HepG2 (cell line): Measurements from ENCODE around the gene LZTR1. TPM values are rescaled to one million over a fixed set of nuclear protein-coding genes. Genes with fewer than 3 reads are reported as not detected.

Experiments used
- ARHGAP35 ChIP-seq: sonication (generic); formaldehyde crosslinking; IDR thresholded peaks from 2 replicates; pipeline ENCODE4 v1.9.0; 2022; ENCODE audit warnings: mild to moderate bottlenecking, inconsistent platforms, moderate library complexity, missing genetic modification reagents, borderline replicate concordance
- ATF2 ChIP-seq: sonication (generic); formaldehyde crosslinking; IDR thresholded peaks from 2 replicates; pipeline ENCODE4 v1.4.0; 2020; ENCODE audit warnings: missing genetic modification reagents
- ATRX ChIP-seq: sonication (generic); formaldehyde crosslinking; IDR thresholded peaks from 2 replicates; pipeline ENCODE4 v1.4.0; 2020; ENCODE audit warnings: missing genetic modification reagents, borderline replicate concordance
- DNMT3B ChIP-seq: conservative IDR thresholded peaks from 2 replicates; pipeline ENCODE4 v1.6.1; 2016; ENCODE audit warnings: missing biosample characterization, control low read depth
- HIVEP1 ChIP-seq: sonication (generic); formaldehyde crosslinking; IDR thresholded peaks from 2 replicates; pipeline ENCODE4 v1.4.0; 2020; ENCODE audit warnings: mild to moderate bottlenecking, missing genetic modification reagents
- KAT8 ChIP-seq: IDR thresholded peaks from 2 replicates; pipeline ENCODE4 v1.6.1; 2016; ENCODE audit warnings: missing genetic modification reagents, missing compliant biosample characterization
- KMT2A ChIP-seq: sonication (generic); formaldehyde crosslinking; IDR thresholded peaks from 2 replicates; pipeline ENCODE4 v1.4.0; 2020; ENCODE audit warnings: missing genetic modification reagents
- MED1 ChIP-seq: sonication (generic); formaldehyde crosslinking; IDR thresholded peaks from 2 replicates; pipeline ENCODE4 v1.4.0; 2020; ENCODE audit warnings: missing genetic modification reagents
- NRL ChIP-seq: sonication (generic); formaldehyde crosslinking; IDR thresholded peaks from 2 replicates; pipeline ENCODE4 v1.5.0; 2020; ENCODE audit warnings: missing genetic modification reagents, mild to moderate bottlenecking, moderate library complexity, borderline replicate concordance
- PHF21A ChIP-seq: sonication (generic); formaldehyde crosslinking; IDR thresholded peaks from 2 replicates; pipeline ENCODE4 v1.5.0; 2020; ENCODE audit warnings: mild to moderate bottlenecking, missing genetic modification reagents
- PREB ChIP-seq: sonication (generic); formaldehyde crosslinking; IDR thresholded peaks from 2 replicates; pipeline ENCODE4 v1.4.0; 2020; ENCODE audit warnings: missing genetic modification reagents
- REPIN1 ChIP-seq: sonication (generic); formaldehyde crosslinking; IDR thresholded peaks from 2 replicates; pipeline ENCODE4 v1.8.0; 2022; ENCODE audit warnings: missing genetic modification reagents, low read depth, mild to moderate bottlenecking, borderline replicate concordance
- SRF ChIP-seq: IDR thresholded peaks from 2 replicates; pipeline ENCODE4 v1.6.1; 2011; ENCODE audit warnings: mild to moderate bottlenecking, low read depth, low read length, moderate library complexity
- U2AF1 ChIP-seq: fragments of 200-400 bp; formaldehyde crosslinking; optimal IDR thresholded peaks from 2 replicates; pipeline ENCODE3; 2017; ENCODE audit warnings: mild to moderate bottlenecking, low read depth, low read length
- XRCC5 ChIP-seq: fragments of 200-400 bp; formaldehyde crosslinking; optimal IDR thresholded peaks from 2 replicates; pipeline ENCODE3; 2017; ENCODE audit warnings: mild to moderate bottlenecking, low read length
- ZBTB1 ChIP-seq: sonication (generic); formaldehyde crosslinking; IDR thresholded peaks from 2 replicates; pipeline ENCODE4 v1.4.0; 2020; ENCODE audit warnings: missing genetic modification reagents, borderline replicate concordance
- ZBTB25 ChIP-seq: IDR thresholded peaks from 2 replicates; pipeline ENCODE4 v1.6.1; 2018; ENCODE audit warnings: missing genetic modification reagents
- ZEB1 ChIP-seq: IDR thresholded peaks from 2 replicates; pipeline ENCODE4 v1.6.1; 2012; ENCODE audit warnings: mild to moderate bottlenecking, low read depth, inconsistent platforms; ENCODE audit not compliant: insufficient replicate concordance
- ZNF580 ChIP-seq: IDR thresholded peaks from 2 replicates; pipeline ENCODE4 v1.6.1; 2016; ENCODE audit warnings: low read depth, borderline replicate concordance
- ZNF777 ChIP-seq: sonication (generic); formaldehyde crosslinking; IDR thresholded peaks from 2 replicates; pipeline ENCODE4 v1.4.0; 2020; ENCODE audit warnings: missing genetic modification reagents
- ZNF788 ChIP-seq: sonication (generic); formaldehyde crosslinking; IDR thresholded peaks from 2 replicates; pipeline ENCODE4 v1.5.0; 2020; ENCODE audit warnings: mild to moderate bottlenecking, missing genetic modification reagents, borderline replicate concordance
- ZSCAN20 ChIP-seq: sonication (generic); formaldehyde crosslinking; IDR thresholded peaks from 2 replicates; pipeline ENCODE4 v1.4.0; 2020; ENCODE audit warnings: missing genetic modification reagents, mild to moderate bottlenecking, borderline replicate concordance
- polyA plus RNA-seq, 8 experiments: library from polyadenylated mRNA; depleted of rRNA in 3 of 8; stranded (reverse) in 7 of 8; unstranded in 1 of 8; fragments of >200 nt; fragmentation: Illumina TruSeq in 4 of 8; extraction: Trizol in 4 of 8; gene quantifications; 2 replicates each; pipeline versions ENCODE4 v1.2.1 to v1.2.3, GENCODE V29; 2011 to 2016; ENCODE audit warnings: low read depth in 4 of 8, missing spikeins in 1 of 8, mixed read lengths in 1 of 8; ENCODE audit not compliant: insufficient read depth in 1 of 8
- total RNA-seq, 5 experiments: library from RNA; depleted of rRNA; stranded (reverse); fragments of >200 nt; fragmentation: Illumina TruSeq; extraction: Trizol; gene quantifications; 2 replicates each; pipeline ENCODE4 v1.2.3, GENCODE V29; 2016; ENCODE audit warnings: low read depth in 1 of 5
- TF ChIP-seq, protein P1 (sequence below): sonication (generic); formaldehyde crosslinking; IDR thresholded peaks from 2 replicates; pipeline ENCODE4 v1.8.0; 2022; ENCODE audit warnings: missing genetic modification reagents, mild to moderate bottlenecking, inconsistent platforms, borderline replicate concordance
- TF ChIP-seq, protein P2 (sequence below): sonication (generic); formaldehyde crosslinking; IDR thresholded peaks from 2 replicates; pipeline ENCODE4 v1.5.1; 2020; ENCODE audit warnings: missing genetic modification reagents, mild to moderate bottlenecking, borderline replicate concordance

LZTR1 gene
- total and polyA plus RNA-seq, 2 of the 13 experiments (the other 11 are each of a cell fraction or from before 2014, with no cell fraction given) = 21.8 to 22.4 TPM

DNA sequence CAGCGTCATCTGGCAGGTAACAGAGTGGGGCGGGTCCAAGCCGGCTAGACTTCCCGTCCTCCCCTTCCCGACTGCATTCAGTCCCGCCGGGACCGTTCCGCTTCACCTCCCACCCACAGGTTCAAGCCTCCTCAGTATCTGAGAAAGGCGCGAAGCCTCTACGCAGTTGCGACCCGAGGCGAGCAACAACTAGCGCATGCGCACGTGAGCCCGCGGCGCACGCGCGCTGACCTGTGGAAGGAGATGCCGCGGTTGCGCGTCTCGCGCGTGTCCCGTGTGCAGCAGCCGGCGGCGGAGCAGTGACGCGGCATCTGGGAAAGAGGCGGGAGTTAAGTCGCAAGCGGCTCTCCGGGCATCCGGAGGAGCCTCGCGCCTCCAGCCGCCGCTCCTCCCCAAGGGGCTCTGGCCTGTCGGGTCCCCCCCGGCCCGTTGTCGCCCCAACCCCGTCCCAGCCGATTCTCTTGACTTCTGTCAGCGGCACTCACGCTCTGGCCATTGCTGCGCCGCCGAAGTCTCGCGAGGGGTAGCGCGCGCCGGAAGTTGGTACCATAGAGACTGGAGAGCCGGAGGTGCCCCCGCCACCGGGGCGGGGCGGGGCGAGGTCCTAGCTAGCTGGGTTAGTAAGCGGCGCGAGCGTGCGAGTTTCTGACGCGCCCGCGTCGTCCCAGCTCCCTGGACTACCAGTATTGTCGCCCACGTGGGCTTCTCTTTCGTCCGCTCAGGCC, 19.7 kb downstream of the LZTR1 start, which contains the start of gene THAP7 (continued):
- TF ChIP-seq KAT8 (CRISPR knock-in tag) (peak; percentile 93), ZNF580 (CRISPR knock-in tag) (peak; percentile 30; the same call in 1 of the 2 replicates), NRL (CRISPR knock-in tag) (peak; percentile 68), ZSCAN20 (CRISPR knock-in tag) (no peak), KMT2A (CRISPR knock-in tag) (peak; percentile 68), XRCC5 (no peak), ATRX (CRISPR knock-in tag) (no peak), PREB (CRISPR knock-in tag) (no peak), ZNF788 (CRISPR knock-in tag) (peak; percentile 25; the same call in 1 of the 2 replicates), ZNF777 (CRISPR knock-in tag) (0 out of 2 replicates have a peak, but pooled peaks have one; percentile 24), MED1 (CRISPR knock-in tag) (peak; percentile 58), ZBTB1 (CRISPR knock-in tag) (no peak), REPIN1 (CRISPR knock-in tag) (peak; percentile 86), ARHGAP35 (peak; percentile 87; the same call in 1 of the 2 replicates), SRF (peak; percentile 15; the same call in 1 of the 2 replicates), ZBTB25 (CRISPR knock-in tag) (peak; percentile 86), PHF21A (CRISPR knock-in tag) (peak; percentile 86), DNMT3B (CRISPR knock-in tag) (0 out of 2 replicates have a peak, but pooled peaks have one; percentile 52), ZEB1 (peak; percentile 14), HIVEP1 (CRISPR knock-in tag) (peak; percentile 87; the same call in 1 of the 2 replicates), ATF2 (CRISPR knock-in tag) (peak; percentile 44; the same call in 1 of the 2 replicates), U2AF1 (peak; percentile 81)
- TF ChIP-seq, protein P1, sequence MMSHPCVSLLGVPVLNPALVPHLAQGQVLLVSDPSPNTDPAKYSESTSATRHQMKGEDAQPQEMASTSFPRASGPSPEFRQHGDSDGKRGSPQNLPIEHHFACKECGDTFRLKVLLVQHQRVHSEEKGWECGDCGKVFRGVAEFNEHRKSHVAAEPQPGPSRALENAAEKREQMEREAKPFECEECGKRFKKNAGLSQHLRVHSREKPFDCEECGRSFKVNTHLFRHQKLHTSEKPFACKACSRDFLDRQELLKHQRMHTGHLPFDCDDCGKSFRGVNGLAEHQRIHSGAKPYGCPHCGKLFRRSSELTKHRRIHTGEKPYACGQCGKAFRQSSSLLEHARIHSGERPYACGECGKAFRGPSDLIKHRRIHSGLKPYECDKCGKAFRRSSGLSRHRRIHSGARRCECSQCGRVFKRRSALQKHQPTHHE (CRISPR knock-in tag) = no peak; the same call in 1 of the 2 replicates
- TF ChIP-seq, protein P2, sequence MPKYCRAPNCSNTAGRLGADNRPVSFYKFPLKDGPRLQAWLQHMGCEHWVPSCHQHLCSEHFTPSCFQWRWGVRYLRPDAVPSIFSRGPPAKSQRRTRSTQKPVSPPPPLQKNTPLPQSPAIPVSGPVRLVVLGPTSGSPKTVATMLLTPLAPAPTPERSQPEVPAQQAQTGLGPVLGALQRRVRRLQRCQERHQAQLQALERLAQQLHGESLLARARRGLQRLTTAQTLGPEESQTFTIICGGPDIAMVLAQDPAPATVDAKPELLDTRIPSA (CRISPR knock-in tag) = peak; percentile 81; the same call in 1 of the 2 replicates
